ENCODE measurements around the gene TSPAN18. TPM values are rescaled to one million over a fixed set of nuclear protein-coding genes. Genes with fewer than 3 reads are reported as not detected.

The TSPAN18 gene
- total RNA-seq, 2 experiments from 2014 or later, result not detected

GRCh38 chr11:44779736-44780520 is 53.2 kb downstream of the TSPAN18 start:
- no peaks in the 10 kb centered on the region for H3K36me3 ChIP-seq (ENCODE audit: insufficient read depth, low read length)
- no peak overlapping the region for H3K4me3 ChIP-seq (ENCODE audit: low read depth, low read length, poor library complexity, severe bottlenecking)
- H3K4me1 ChIP-seq (ENCODE audit: insufficient read depth, low read length, poor library complexity, severe bottlenecking), result no peaks in the 10 kb centered on the region
- no peak for TF ChIP-seq CTCF (conservative IDR thresholded peaks at IDR 0.05; ENCODE audit: low read length)
- TF ChIP-seq EZH2phosphoT487 (IDR thresholded peaks at IDR 0.05; ENCODE audit: borderline replicate concordance, low read depth, low read length), result no peak
- CTCF ChIA-PET (ENCODE audit: unreplicated experiment), result no interaction called here
- no peak overlapping the region for H3K4me2 ChIP-seq (ENCODE audit: low read length)
- no peaks in the 10 kb centered on the region for H3K9me2 ChIP-seq (ENCODE audit: insufficient read depth, low read length)
- no peak overlapping the region for H2AFZ ChIP-seq (ENCODE audit: low read length)
- intact Hi-C loops (cut with micrococcal nuclease; ENCODE audit: unreplicated experiment), result loop anchor here (5.0 kb wide), 1 partner anchor 223 kb away; no protein-coding TSS in a partner anchor
- no peak for DNase-seq (ENCODE audit: low spot score)
- H3K27ac ChIP-seq (ENCODE audit: low read depth, low read length, poor library complexity, severe bottlenecking), result no peak overlapping the region
- H3K79me2 ChIP-seq (ENCODE audit: insufficient read depth, low read depth, low read length), result no peaks in the 10 kb centered on the region
- no peaks in the 10 kb centered on the region for H3K9me3 ChIP-seq (ENCODE audit: low read length)
- no TSS peak for BruUV-seq (replicated peaks)
- POLR2A ChIA-PET, result no interaction called here
- no peaks in the 10 kb centered on the region for H4K20me1 ChIP-seq (ENCODE audit: insufficient read depth, low read length)

- no peaks in the 10 kb centered on the region for H3K36me3 ChIP-seq (ENCODE audit: insufficient read depth, low read length)
- H3K4me3 ChIP-seq (ENCODE audit: low read depth, low read length, poor library complexity, severe bottlenecking), result no peak overlapping the region
- no peaks in the 10 kb centered on the region for H3K9me2 ChIP-seq (ENCODE audit: insufficient read depth, low read length)
- H3K4me1 ChIP-seq (ENCODE audit: insufficient read depth, low read length, poor library complexity, severe bottlenecking), result no peaks in the 10 kb centered on the region
- no peaks in the 10 kb centered on the region for H4K20me1 ChIP-seq (ENCODE audit: insufficient read depth, low read length)
- no peak overlapping the region for H3K27ac ChIP-seq (ENCODE audit: low read depth, low read length, poor library complexity, severe bottlenecking)
- ChIA-PET CTCF (ENCODE audit: unreplicated experiment) (no interaction called here), POLR2A (no interaction called here)
- H2AFZ ChIP-seq (ENCODE audit: low read length), result no peak overlapping the region
- DNase-seq (ENCODE audit: low spot score), result no peak
- H3K79me2 ChIP-seq (ENCODE audit: insufficient read depth, low read depth, low read length), result no peaks in the 10 kb centered on the region
- H3K9me3 ChIP-seq (ENCODE audit: low read length), result no peaks in the 10 kb centered on the region
- BruUV-seq (replicated peaks), result no TSS peak
- intact Hi-C loops (cut with micrococcal nuclease; ENCODE audit: unreplicated experiment), result no loop called here
- no peak overlapping the region for H3K4me2 ChIP-seq (ENCODE audit: low read length)
- TF ChIP-seq EZH2phosphoT487 (IDR thresholded peaks at IDR 0.05; ENCODE audit: borderline replicate concordance, low read depth, low read length) (no peak), CTCF (conservative IDR thresholded peaks at IDR 0.05; ENCODE audit: low read length) (no peak)
These were observed 54.3 kb downstream of the TSPAN18 start for GRCh38 chr11:44780940-44781631.

- H3K9me3 ChIP-seq (ENCODE audit: low read length), result no peaks in the 10 kb centered on the region
- CTCF ChIA-PET (ENCODE audit: unreplicated experiment), result no interaction called here
These were observed 54.9 kb downstream of the TSPAN18 start for GRCh38 chr11:44781655-44782054.

More at GRCh38 chr11:44781655-44782054, 54.9 kb downstream of the TSPAN18 start:
- H3K4me3 ChIP-seq (ENCODE audit: low read depth, low read length, poor library complexity, severe bottlenecking), result no peak overlapping the region
- BruUV-seq (replicated peaks), result no TSS peak
- H4K20me1 ChIP-seq (ENCODE audit: insufficient read depth, low read length), result no peaks in the 10 kb centered on the region
- no peak overlapping the region for H3K27ac ChIP-seq (ENCODE audit: low read depth, low read length, poor library complexity, severe bottlenecking)
- no peak overlapping the region for H3K4me2 ChIP-seq (ENCODE audit: low read length)
- no peaks in the 10 kb centered on the region for H3K4me1 ChIP-seq (ENCODE audit: insufficient read depth, low read length, poor library complexity, severe bottlenecking)
- H3K36me3 ChIP-seq (ENCODE audit: insufficient read depth, low read length), result no peaks in the 10 kb centered on the region
- no peak overlapping the region for H2AFZ ChIP-seq (ENCODE audit: low read length)
- DNase-seq (ENCODE audit: low spot score), result no peak
- POLR2A ChIA-PET, result no interaction called here
- no peaks in the 10 kb centered on the region for H3K79me2 ChIP-seq (ENCODE audit: insufficient read depth, low read depth, low read length)
- no peaks in the 10 kb centered on the region for H3K9me2 ChIP-seq (ENCODE audit: insufficient read depth, low read length)
- no peak for TF ChIP-seq EZH2phosphoT487 (IDR thresholded peaks at IDR 0.05; ENCODE audit: borderline replicate concordance, low read depth, low read length)
- no peak for TF ChIP-seq CTCF (conservative IDR thresholded peaks at IDR 0.05; ENCODE audit: low read length)
- intact Hi-C loops (cut with micrococcal nuclease; ENCODE audit: unreplicated experiment), result no loop called here
